ENCODE data around the gene ITLN1.
"Not testable (repeated sequence)": the region's sequence is repeated elsewhere in the genome, so short reads cannot be mapped to it uniquely, and the experiment has no call there.

Gene ITLN1

GRCh38 chr1:160885042-160885441 lies at the start of gene ITLN1:
Gene ITLN1, minus strand, starts transcription at chr1:160885180. Its CDS starts 303 bp downstream, at chr1:160884877.
- DNase-seq, result no peak

- not testable (repeated sequence) for DNase-seq
Measured at GRCh38 chr1:160933305-160933704, 48.3 kb upstream of the ITLN1 start.

- no peak for DNase-seq
Measured at GRCh38 chr1:160925652-160926244, 40.8 kb upstream of the ITLN1 start.

- no peak for DNase-seq
Measured at GRCh38 chr1:160924791-160925651, 40.0 kb upstream of the ITLN1 start.

- DNase-seq, result no peak
Measured at GRCh38 chr1:160916666-160917065, 31.7 kb upstream of the ITLN1 start.

GRCh38 chr1:160913229-160913628 lies 28.2 kb upstream of the ITLN1 start:
- not testable (repeated sequence) for DNase-seq

- no peak for DNase-seq
Measured at GRCh38 chr1:160911925-160912324, 26.9 kb upstream of the ITLN1 start.

GRCh38 chr1:160911441-160911840 lies 26.5 kb upstream of the ITLN1 start:
- no peak for DNase-seq

- no peak for DNase-seq
Measured at GRCh38 chr1:160910170-160910750, 25.3 kb upstream of the ITLN1 start.

GRCh38 chr1:160907976-160908375 lies 23.0 kb upstream of the ITLN1 start:
- DNase-seq, result no peak

- DNase-seq, result no peak
Measured at GRCh38 chr1:160905617-160905989, 20.6 kb upstream of the ITLN1 start.

- DNase-seq, result no peak
Measured at GRCh38 chr1:160904783-160905616, 20.0 kb upstream of the ITLN1 start.

GRCh38 chr1:160902251-160902650 lies 17.3 kb upstream of the ITLN1 start:
- not testable (repeated sequence) for DNase-seq

GRCh38 chr1:160901768-160902167 lies 16.8 kb upstream of the ITLN1 start:
- no peak for DNase-seq

- not testable (repeated sequence) for DNase-seq
Measured at GRCh38 chr1:160900683-160901082, 15.7 kb upstream of the ITLN1 start.

GRCh38 chr1:160894368-160895135 lies 9.6 kb upstream of the ITLN1 start:
- not testable (repeated sequence) for DNase-seq

GRCh38 chr1:160891474-160891873 lies 6.5 kb upstream of the ITLN1 start:
- no peak for DNase-seq

- no peak for DNase-seq
Measured at GRCh38 chr1:160888926-160889325, 3.9 kb upstream of the ITLN1 start.

- DNase-seq, result no peak
Measured at GRCh38 chr1:160887071-160887470, 2.1 kb upstream of the ITLN1 start.

- no peak for DNase-seq
Measured at GRCh38 chr1:160884579-160884978, 401 bp downstream of the ITLN1 start.

- DNase-seq, result no peak
Measured at GRCh38 chr1:160883581-160884513, 1.1 kb downstream of the ITLN1 start.
